Muscle of leg (tissue), 11 donors: ENCODE measurements around the gene TAS1R1. TPM values are rescaled to one million over a fixed set of nuclear protein-coding genes. Genes with fewer than 3 reads are reported as not detected.

Source experiments
- DNase-seq: peaks from one replicate; pipeline ENCODE4 v3.0.0; 2013
- H3K27ac ChIP-seq: one replicate; pipeline ENCODE4 v1.5.1; 2013; ENCODE audit warnings: mild to moderate bottlenecking, low read length, control low read depth
- H3K27me3 ChIP-seq: one replicate; pipeline ENCODE4 v1.6.1; 2013; ENCODE audit warnings: low read length; ENCODE audit not compliant: control insufficient read depth, insufficient read depth
- H3K36me3 ChIP-seq: one replicate; pipeline ENCODE4 v1.6.1; 2013; ENCODE audit warnings: low read length; ENCODE audit not compliant: control insufficient read depth, insufficient read depth
- H3K4me1 ChIP-seq: one replicate; pipeline ENCODE4 v1.6.1; 2013; ENCODE audit warnings: low read length; ENCODE audit not compliant: control insufficient read depth, insufficient read depth
- H3K4me3 ChIP-seq: one replicate; pipeline ENCODE4 v1.5.1; 2013; ENCODE audit warnings: low read length, control low read depth
- H3K9me3 ChIP-seq: replicated peaks from 2 replicates; pipeline ENCODE4 v1.6.1; 2013; ENCODE audit warnings: low read depth, low read length; ENCODE audit not compliant: control insufficient read depth
- WGBS: methylation state at CpG from one replicate; pipeline ENCODE4 v1.1.5; 2013; ENCODE audit warnings: missing lambda C conversion rate; ENCODE audit not compliant: insufficient coverage; 5-methylcytosine and 5-hydroxymethylcytosine counted together
- polyA plus RNA-seq, 8 donors: library from polyadenylated mRNA; unstranded; fragments of 120-200 nt; gene quantifications; one replicate each; pipeline versions ENCODE4 v1.2.1 to v1.2.3, GENCODE V29; 2013; ENCODE audit warnings: inconsistent platforms in 1 of 8, low replicate concordance in 1 of 8; ENCODE audit not compliant: insufficient read length in 8 of 8, insufficient read depth in 1 of 8
- total RNA-seq: library from RNA; stranded (reverse); fragments of 120-200 nt; gene quantifications from one replicate; pipeline ENCODE4 v1.2.4, GENCODE V29; 2013

TAS1R1 gene
- total and polyA plus RNA-seq, 9 donors, result 2.7 to 9.7 (median 5.8) TPM

GRCh38 chr1:6519935-6520671 lies 35.0 kb upstream of the TAS1R1 start:
- peaks cover 9% of the 10 kb centered on the region for H3K36me3 ChIP-seq
- DNase-seq, result peak; percentile 82
- WGBS, result 12% methylated on average over 12 of the region's 13 CpGs
- H3K4me1 ChIP-seq, result peaks cover 19% of the 10 kb centered on the region
- H3K27me3 ChIP-seq, result no peaks in the 10 kb centered on the region
- no peak overlapping the region for H3K4me3 ChIP-seq
- peak overlapping the region; percentile 55 for H3K27ac ChIP-seq
- H3K9me3 ChIP-seq, result no peaks in the 10 kb centered on the region

- Histone ChIP-seq H3K4me1 (peaks cover 19% of the 10 kb centered on the region), H3K4me3 (no peak overlapping the region), H3K27ac (no peak overlapping the region), H3K9me3 (no peaks in the 10 kb centered on the region), H3K27me3 (no peaks in the 10 kb centered on the region), H3K36me3 (peaks cover 24% of the 10 kb centered on the region)
- WGBS, result 77% methylated on average over 5 of the region's 5 CpGs
- no peak for DNase-seq
Measured at GRCh38 chr1:6521536-6521935, 33.6 kb upstream of the TAS1R1 start.

- Histone ChIP-seq H3K4me1 (peaks cover 19% of the 10 kb centered on the region), H3K27me3 (no peaks in the 10 kb centered on the region), H3K36me3 (peaks cover 36% of the 10 kb centered on the region), H3K9me3 (no peaks in the 10 kb centered on the region), H3K27ac (no peak overlapping the region), H3K4me3 (no peak overlapping the region)
- DNase-seq, result no peak
- no CpG with 5 or more reads among the region's 6 CpGs for WGBS
Measured at GRCh38 chr1:6523566-6523965, 31.5 kb upstream of the TAS1R1 start.

- WGBS, result 92% methylated on average over 9 of the region's 11 CpGs
- Histone ChIP-seq H3K27me3 (no peaks in the 10 kb centered on the region), H3K27ac (no peak overlapping the region), H3K36me3 (peaks cover 60% of the 10 kb centered on the region), H3K9me3 (no peaks in the 10 kb centered on the region), H3K4me3 (no peak overlapping the region), H3K4me1 (peaks cover 5% of the 10 kb centered on the region)
- DNase-seq, result no peak
Measured at GRCh38 chr1:6526316-6526715, 28.8 kb upstream of the TAS1R1 start.

- peak overlapping the region; percentile 7 for H3K27ac ChIP-seq
- 66% methylated on average over 6 of the region's 7 CpGs for WGBS
- no peak for DNase-seq
- H3K36me3 ChIP-seq, result peaks cover 80% of the 10 kb centered on the region
- no peaks in the 10 kb centered on the region for H3K27me3 ChIP-seq
- peaks cover 5% of the 10 kb centered on the region for H3K4me1 ChIP-seq
- no peak overlapping the region for H3K4me3 ChIP-seq
- H3K9me3 ChIP-seq, result no peaks in the 10 kb centered on the region
Measured at GRCh38 chr1:6528492-6528891, 26.6 kb upstream of the TAS1R1 start.

- H3K4me1 ChIP-seq, result peaks cover 5% of the 10 kb centered on the region
- no peak for DNase-seq
- H3K9me3 ChIP-seq, result no peaks in the 10 kb centered on the region
- WGBS, result 94% methylated on average over 7 of the region's 13 CpGs
- H3K4me3 ChIP-seq, result no peak overlapping the region
- peaks cover 83% of the 10 kb centered on the region for H3K36me3 ChIP-seq
- no peak overlapping the region for H3K27ac ChIP-seq
- no peaks in the 10 kb centered on the region for H3K27me3 ChIP-seq
Measured at GRCh38 chr1:6530504-6531160, 24.5 kb upstream of the TAS1R1 start.

GRCh38 chr1:6531996-6532395 lies 23.1 kb upstream of the TAS1R1 start:
- 71% methylated on average over 2 of the region's 5 CpGs for WGBS
- no peaks in the 10 kb centered on the region for H3K9me3 ChIP-seq

GRCh38 chr1:6534248-6534822 lies 20.8 kb upstream of the TAS1R1 start:
- DNase-seq, result no peak
- no peak overlapping the region for H3K4me3 ChIP-seq
- no peak overlapping the region for H3K27ac ChIP-seq
- H3K27me3 ChIP-seq, result no peaks in the 10 kb centered on the region
- H3K36me3 ChIP-seq, result peaks cover 60% of the 10 kb centered on the region
- 78% methylated on average over 4 of the region's 8 CpGs for WGBS
- no peaks in the 10 kb centered on the region for H3K4me1 ChIP-seq
- no peaks in the 10 kb centered on the region for H3K9me3 ChIP-seq

More at GRCh38 chr1:6531996-6532395, 23.1 kb upstream of the TAS1R1 start:
- H3K27me3 ChIP-seq, result no peaks in the 10 kb centered on the region
- no peak overlapping the region for H3K4me3 ChIP-seq
- no peak overlapping the region for H3K27ac ChIP-seq
- H3K4me1 ChIP-seq, result peaks cover 5% of the 10 kb centered on the region
- DNase-seq, result no peak
- H3K36me3 ChIP-seq, result peaks cover 77% of the 10 kb centered on the region

GRCh38 chr1:6535214-6535613 lies 19.9 kb upstream of the TAS1R1 start:
- Histone ChIP-seq H3K36me3 (peaks cover 54% of the 10 kb centered on the region), H3K27ac (no peak overlapping the region), H3K27me3 (no peaks in the 10 kb centered on the region), H3K4me3 (no peak overlapping the region), H3K9me3 (no peaks in the 10 kb centered on the region), H3K4me1 (no peaks in the 10 kb centered on the region)
- WGBS, result 86% methylated on average over 1 of the region's 4 CpGs
- no peak for DNase-seq

- 88% methylated on average over 1 of the region's 5 CpGs for WGBS
- Histone ChIP-seq H3K4me1 (no peaks in the 10 kb centered on the region), H3K36me3 (peaks cover 45% of the 10 kb centered on the region)
Measured at GRCh38 chr1:6536291-6536690, 18.8 kb upstream of the TAS1R1 start.

More at GRCh38 chr1:6536291-6536690, 18.8 kb upstream of the TAS1R1 start:
- no peaks in the 10 kb centered on the region for H3K9me3 ChIP-seq
- no peak overlapping the region for H3K27ac ChIP-seq
- DNase-seq, result no peak
- no peak overlapping the region for H3K4me3 ChIP-seq
- H3K27me3 ChIP-seq, result no peaks in the 10 kb centered on the region
